Body of pancreas (tissue), 4 donors: ENCODE measurements around the gene COQ7.

Source experiments
- POLR2A ChIP-seq, 3 donors: fragments of 450-650 bp; IDR thresholded peaks; one replicate each; pipeline ENCODE4 v1.6.1; 2016; ENCODE audit warnings: antibody characterized with exemption in 3 of 3, mild to moderate bottlenecking in 2 of 3
- TF ChIP-seq, protein P1 (sequence below), 7 experiments: fragments of 450-650 bp in 4 of 7; fragments of 200-600 bp in 3 of 7; sonication (generic) in 3 of 7; IDR thresholded peaks; one replicate each; pipeline ENCODE4 v1.5.1; 2016 to 2019; ENCODE audit warnings: antibody characterized with exemption in 7 of 7

DNA sequence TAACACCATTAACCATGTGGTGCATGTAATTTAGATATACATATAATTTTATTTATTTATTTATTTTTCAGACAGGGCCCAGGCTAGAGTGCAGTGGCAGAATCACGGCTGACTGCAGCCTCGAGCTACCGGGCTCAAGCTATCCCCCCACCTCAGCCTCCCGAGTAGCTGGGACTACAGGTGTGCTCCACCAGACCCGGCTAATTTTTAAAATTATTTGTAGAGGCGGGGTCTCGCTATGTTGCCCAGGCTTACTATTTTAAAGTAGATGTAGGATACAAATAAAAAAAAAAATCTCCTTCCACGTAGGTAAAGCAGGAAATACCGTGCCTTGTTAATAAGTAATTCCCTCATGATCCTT is 446 bp upstream of the COQ7 start:
- TF ChIP-seq, protein P1, sequence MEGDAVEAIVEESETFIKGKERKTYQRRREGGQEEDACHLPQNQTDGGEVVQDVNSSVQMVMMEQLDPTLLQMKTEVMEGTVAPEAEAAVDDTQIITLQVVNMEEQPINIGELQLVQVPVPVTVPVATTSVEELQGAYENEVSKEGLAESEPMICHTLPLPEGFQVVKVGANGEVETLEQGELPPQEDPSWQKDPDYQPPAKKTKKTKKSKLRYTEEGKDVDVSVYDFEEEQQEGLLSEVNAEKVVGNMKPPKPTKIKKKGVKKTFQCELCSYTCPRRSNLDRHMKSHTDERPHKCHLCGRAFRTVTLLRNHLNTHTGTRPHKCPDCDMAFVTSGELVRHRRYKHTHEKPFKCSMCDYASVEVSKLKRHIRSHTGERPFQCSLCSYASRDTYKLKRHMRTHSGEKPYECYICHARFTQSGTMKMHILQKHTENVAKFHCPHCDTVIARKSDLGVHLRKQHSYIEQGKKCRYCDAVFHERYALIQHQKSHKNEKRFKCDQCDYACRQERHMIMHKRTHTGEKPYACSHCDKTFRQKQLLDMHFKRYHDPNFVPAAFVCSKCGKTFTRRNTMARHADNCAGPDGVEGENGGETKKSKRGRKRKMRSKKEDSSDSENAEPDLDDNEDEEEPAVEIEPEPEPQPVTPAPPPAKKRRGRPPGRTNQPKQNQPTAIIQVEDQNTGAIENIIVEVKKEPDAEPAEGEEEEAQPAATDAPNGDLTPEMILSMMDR (IDR thresholded peaks at IDR 0.05) = no peak
- TF ChIP-seq POLR2A (IDR thresholded peaks at IDR 0.05) = no peak
